Stimulated activated CD8-positive, alpha-beta memory T cell treated with anti-CD3 and anti-CD28 coated beads, Interleukin-15, amount 100 ng/mL, for 4 hours (primary cell): ENCODE measurements around the gene CCL5.
A peak's percentile ranks its signal among the peaks of the same experiment; 100 is the strongest.

Experiments used
- DNase-seq, 2 donors: peaks; one replicate each; pipeline ENCODE4 v3.0.0-alpha.2; 2020; ENCODE audit warnings: low read depth in 2 of 2

CCL5 gene

GRCh38 chr17:35867574-35867973, 12.6 kb downstream of the CCL5 start:
- no peak for DNase-seq

GRCh38 chr17:35866341-35866950, 13.7 kb downstream of the CCL5 start:
- DNase-seq = no peak

- DNase-seq = no peak
Measured at GRCh38 chr17:35865412-35866340, 14.5 kb downstream of the CCL5 start.

GRCh38 chr17:35864853-35865252, 15.3 kb downstream of the CCL5 start:
- DNase-seq = no peak

- DNase-seq = no peak
Measured at GRCh38 chr17:35856603-35857002, 23.6 kb downstream of the CCL5 start.

DNA sequence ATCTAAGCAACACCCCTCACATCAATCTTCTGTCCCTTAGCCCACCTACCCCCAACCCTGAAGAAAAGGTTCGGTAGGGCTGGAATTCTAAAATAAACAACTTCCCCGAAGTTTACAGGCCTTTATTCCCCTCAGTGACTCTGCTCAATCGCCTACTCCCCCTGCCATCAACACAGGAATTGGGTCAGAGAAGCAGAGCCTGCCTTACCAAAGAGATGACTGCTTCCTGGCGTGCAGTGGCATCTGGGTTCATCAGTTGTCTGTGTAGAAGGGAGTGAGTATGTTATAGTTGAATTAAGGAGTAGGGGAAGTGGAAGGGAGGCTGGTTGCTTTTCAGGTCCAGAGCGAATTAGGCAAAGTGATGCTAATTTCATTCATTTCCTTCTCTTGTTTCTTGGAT, 24.2 kb downstream of the CCL5 start:
- DNase-seq = no peak

DNA sequence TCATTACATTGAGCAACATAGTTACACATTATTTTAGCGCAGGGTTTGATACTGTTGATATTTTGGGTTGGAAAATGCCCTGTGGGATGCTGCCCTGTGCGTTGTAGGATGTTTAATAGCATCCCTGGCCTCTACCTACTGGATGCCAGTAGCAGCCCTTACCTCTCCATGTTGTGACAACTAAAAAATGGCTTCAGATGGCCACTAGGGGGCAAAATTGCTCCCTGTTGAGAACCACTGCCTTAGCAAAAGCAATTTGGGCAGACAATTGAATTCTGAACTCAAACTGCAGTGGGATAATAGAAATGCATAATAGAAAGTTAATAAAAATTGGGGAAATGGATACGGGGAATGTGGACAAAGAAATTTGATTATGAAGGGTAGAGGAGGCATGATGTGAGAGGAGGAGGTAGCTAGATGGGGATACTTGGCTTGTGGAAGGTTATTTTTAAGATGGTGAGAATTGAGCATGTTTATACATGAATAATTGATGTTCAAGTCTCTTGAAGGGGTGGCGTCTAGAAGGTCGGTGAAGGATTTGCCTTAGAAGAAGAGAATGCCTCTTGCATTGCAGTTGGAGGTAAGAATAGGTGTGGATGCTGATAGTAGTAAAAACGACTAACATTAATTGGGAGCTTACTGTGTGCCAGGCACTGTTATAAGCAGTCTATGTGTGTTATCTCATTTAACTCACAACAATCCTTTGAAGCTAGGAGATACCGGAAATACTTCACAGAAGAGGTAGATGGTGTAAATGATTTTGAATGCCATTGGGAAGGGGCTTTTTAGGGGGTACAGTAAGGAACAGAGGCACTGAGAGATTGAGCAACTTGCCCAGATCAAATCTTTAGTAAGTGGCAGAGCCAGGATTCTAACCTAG, 30.5 kb downstream of the CCL5 start:
- peak; percentile 17 to 41 for DNase-seq

DNA sequence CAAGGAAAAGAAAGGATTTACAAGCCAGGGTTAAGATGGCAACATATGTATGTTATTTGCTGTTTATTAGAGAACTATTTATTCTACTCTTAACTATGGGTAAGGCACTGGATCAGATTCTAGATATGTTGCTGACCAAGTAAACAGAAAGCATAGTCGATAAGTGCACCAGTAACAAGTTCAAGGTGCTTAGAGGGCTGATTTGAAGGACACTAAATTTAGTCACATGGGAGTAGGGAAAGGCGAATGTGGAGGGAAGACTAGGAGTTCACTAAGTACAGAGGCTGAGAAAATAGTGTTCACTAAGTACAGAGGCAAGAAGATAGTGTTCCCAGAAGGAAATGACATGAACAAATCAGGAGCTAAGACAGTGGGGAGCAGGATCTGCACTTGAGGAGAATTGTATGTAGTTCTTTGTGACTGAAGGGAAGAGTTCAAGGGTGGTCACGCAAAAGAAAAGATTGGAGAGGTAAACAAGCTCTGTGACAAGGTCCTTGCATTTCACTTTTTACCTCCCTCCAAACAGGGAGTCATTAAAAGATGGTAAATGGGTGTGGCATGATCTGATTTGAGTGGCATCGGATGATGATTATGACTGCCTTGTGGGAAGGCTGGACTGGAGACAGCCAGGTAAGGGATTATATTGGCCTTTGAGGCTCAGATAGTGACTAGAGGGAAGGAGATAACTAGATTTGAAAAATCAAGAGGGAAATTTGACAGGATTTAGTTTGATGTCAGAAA, 32.4 kb downstream of the CCL5 start:
- DNase-seq = no peak

- no peak for DNase-seq
Measured at GRCh38 chr17:35847006-35847405, 33.2 kb downstream of the CCL5 start.

GRCh38 chr17:35846055-35846809, 33.9 kb downstream of the CCL5 start:
- no peak for DNase-seq

GRCh38 chr17:35844547-35844946, 35.6 kb downstream of the CCL5 start:
- no peak for DNase-seq

DNA sequence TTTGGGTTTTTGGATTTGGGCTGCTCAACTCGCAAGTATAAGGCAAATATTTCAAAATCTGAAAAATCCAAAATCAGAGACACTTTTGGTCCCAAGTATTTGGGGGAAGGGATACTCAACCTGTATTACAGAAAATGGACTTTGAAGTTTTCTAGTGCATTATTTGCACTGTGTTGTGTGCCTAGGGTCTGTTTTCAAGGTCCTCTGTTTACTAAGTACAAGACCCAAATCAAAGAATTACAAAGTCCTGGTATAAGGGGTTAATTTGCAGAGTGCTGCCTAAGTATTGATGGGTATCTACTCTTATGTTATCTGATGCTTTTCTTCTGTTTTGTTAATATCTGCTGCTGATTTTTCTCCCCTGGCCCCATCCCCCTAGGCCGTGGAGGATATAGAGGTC, 36.5 kb downstream of the CCL5 start:
- DNase-seq = no peak

DNA sequence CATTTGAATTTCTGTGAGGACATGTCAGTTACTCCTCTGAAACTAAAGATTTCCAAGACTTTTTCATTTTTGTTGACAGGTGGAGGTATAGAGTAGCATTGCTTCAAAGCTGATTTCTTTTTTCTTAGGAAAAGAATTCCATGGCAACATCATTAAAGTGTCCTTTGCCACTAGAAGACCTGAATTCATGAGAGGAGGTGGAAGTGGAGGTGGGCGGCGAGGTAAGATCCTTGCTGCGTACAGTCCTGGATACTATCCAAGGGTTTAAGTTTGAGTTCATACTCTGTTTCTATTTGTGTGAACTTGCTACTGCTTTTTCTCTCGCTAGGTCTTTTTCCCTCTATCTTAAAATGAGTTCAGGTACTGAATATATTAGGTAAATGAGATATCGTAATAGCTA, 37.9 kb downstream of the CCL5 start:
- no peak for DNase-seq

- no peak for DNase-seq
Measured at GRCh38 chr17:35841505-35841904, 38.7 kb downstream of the CCL5 start.

GRCh38 chr17:35841101-35841500, 39.1 kb downstream of the CCL5 start:
- DNase-seq = no peak

DNA sequence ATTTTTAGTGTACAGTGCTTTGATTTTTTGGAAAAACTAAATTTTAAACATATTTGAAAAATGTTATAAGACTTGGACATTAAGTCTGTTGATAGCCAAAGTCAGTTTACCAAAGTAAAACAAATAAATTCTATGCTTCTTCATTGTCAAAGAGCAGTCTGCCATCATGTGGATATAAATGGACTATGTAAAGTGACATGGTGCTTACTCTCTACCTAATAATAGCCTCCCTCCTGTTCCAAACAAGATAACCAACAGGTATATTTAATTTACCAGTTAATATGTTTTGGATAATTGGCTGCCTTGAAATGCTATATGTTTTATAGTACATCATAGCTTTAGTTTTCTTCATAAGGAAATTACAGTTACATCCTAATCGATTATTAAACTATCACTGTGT, 55.0 kb downstream of the CCL5 start:
- DNase-seq = no peak
